ENCODE results near the gene NCAM2. TPM values are rescaled to one million over a fixed set of nuclear protein-coding genes. Genes with fewer than 3 reads are reported as not detected.
A peak's percentile ranks its signal among the peaks of the same experiment; 100 is the strongest.

The NCAM2 gene
- 2.8 TPM for total RNA-seq
- long read RNA-seq, full-length matches to known transcripts, result 1 of 3 reads
- long read RNA-seq, partial matches to known transcripts, result 1 of 3 reads
- long read RNA-seq, other reads (novel, unspliced or antisense), result 1 of 3 reads

DNA sequence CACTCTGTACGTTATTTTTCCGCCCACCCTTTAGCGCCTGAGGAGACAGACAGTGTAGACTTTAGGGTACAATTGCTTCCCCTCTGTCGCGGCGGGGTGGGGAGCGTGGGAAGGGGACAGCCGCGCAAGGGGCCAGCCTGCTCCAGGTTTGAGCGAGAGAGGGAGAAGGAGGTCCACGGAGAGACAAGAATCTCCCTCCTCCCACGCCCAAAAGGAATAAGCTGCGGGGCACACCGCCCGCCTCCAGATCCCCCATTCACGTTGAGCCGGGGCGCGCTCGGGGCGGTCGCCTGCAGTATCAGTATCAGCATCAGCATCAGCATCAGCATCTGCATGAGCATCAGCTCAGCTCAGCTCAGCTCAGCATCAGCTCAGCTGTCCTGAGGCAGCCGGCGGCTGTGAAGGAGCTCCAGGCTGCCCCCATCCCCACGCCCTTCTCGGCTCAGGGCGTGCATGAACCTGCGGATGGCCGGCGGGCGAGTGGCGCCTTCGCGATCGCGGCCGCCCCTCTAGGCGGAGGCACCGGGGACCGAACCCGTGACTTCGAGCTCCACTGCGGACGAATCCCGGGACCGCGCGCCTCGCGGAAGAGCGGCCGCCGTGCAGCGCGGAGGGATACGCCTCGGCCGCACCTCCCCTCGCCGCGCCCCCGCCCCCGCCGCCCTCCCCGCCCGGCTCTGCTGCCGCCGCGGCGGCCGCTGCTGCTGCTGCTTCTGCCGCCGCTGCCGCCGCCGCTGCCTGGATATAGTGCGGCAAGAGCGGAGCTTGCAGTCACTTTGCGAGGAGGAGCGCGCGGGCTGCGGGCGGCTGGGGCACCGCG lies at the start of gene NCAM2:
TSS of gene NCAM2 (plus strand) at position 774 of the 820 bp plus-strand sequence.
- DNase-seq (ENCODE audit: low spot score), result peak; percentile 80
- intact Hi-C loops (cut with DNase I), result loop anchor here (5.0 to 10.0 kb wide), 2 partner anchors 104 to 927 kb away; no protein-coding TSS in a partner anchor

DNA sequence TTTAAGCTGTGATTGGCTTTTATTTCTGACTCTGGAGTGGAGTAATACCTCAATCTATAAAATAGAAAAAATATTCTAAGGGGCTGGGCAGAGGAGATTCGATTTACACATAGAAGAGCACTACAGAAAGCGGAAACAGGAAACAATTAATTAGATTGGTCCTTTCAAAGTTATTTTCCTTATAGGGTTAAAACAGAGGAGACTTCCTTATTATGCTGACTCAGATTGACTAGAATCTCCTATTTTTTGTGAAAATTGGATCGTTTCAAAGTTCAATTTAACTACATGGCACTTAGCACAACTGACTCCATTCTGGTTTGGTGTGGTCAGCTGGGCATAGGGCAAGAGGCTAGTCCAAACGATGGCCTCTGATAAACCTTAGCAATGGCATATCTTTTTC lies 48.3 kb upstream of the NCAM2 start:
- no peak for DNase-seq (ENCODE audit: low spot score)
- intact Hi-C loops (cut with DNase I), result no loop called here

DNA sequence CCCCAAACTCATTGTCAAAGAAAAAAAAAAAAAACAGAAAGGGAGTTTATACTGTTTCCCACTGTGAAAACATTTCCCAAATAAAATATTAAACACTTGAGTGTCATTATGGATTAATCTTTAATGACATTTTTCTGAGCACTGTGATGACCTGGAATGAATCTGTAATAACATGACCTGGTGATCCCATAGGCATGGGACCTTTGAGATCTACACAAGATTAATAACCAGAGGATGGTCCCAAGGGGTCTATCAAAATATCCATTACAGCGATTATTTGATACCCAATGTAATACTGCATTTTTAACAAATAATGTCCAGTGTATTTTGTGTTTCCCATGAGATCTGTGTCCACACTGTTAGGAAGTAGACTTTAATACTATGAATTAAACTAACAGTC lies 32.4 kb upstream of the NCAM2 start:
- no peak for DNase-seq (ENCODE audit: low spot score)
- intact Hi-C loops (cut with DNase I), result no loop called here

DNA sequence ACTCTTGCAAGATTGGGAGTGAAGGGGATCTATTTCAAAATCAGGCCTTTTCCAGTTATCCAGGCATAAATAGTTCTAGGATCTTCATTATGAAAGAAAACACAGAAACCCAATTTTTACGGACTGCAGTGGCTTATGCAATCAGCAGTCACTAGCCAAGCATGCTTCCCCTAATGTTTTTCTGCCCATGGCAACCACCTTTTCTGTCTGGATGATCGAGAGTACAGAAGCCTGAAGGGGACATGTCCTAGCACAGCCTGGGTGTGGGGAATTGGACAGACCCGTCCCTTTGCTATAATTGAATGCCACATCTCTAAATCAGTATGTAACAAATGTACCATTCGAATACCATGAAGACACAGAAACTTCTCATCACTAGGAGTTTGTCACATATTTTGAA lies 29.8 kb upstream of the NCAM2 start:
- no peak for DNase-seq (ENCODE audit: low spot score)
- intact Hi-C loops (cut with DNase I), result no loop called here

DNA sequence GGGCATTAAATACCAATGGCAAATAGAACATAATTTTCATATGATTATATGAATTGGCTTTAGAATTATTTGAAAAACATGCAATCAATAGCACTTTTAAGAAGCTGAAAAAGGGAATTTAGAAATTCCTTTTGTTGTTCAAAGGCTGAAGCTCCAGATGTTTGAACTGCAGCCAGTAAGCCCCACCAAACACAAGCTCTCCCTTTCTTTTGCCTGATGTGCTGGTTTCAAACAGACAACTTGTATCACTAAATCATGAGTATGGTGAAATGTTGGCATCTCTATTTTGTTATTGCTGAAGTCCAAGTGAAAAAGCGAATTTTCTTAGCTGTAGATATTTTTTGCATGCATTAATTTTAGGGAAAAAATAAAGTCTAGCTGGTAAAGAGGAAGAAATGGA lies 27.5 kb upstream of the NCAM2 start:
- intact Hi-C loops (cut with DNase I), result no loop called here
- no peak for DNase-seq (ENCODE audit: low spot score)

DNA sequence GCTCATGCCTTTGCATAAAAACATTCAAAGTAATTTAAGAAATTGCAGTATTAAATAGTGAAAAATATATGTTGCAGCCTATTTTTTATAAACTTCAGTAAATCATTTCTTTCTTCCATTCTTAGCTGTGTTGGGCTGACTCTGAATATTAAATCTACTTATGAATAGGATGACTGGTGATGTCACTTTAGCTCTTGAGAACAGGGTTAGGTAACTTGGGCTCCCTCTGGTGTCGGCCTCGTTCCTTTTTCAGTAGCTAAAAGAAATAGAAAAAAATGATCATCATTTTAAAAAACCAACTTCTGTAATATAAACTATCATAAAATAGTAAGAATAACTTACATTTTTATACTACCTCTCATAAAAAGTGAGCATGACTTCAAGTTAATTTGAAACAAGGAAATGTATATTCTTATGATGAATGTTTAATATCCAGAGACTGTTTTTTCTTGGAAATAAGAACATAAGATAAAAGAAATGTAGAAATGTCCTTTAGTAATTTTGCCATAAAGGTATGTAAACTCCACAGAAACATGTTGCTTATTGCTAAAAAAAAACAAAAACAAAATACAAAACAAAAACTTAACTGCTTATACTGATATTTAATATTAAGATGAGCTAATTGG lies 26.8 kb upstream of the NCAM2 start:
- DNase-seq (ENCODE audit: low spot score), result no peak

DNA sequence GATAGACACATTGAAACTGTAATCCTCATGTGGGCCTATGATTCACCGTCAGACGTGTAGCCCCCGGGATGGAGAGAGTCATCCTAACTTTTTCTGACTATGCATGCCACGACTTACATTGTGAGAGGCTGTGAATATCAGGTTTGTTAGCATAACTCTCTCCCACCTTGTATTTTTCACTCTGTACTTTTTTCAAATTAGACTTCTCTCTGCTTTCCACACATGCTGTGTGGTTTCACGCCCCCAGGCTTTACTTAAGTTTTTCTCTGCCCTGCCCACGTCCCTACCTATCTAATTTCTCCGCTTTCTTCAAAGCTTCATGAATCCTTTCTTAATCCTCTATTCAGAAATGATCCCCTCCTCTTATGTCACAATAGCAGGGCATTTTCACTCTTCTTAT lies 3.4 kb upstream of the NCAM2 start:
- no peak for DNase-seq (ENCODE audit: low spot score)
- intact Hi-C loops (cut with DNase I), result loop anchor here (5.0 to 10.0 kb wide), 2 partner anchors 108 to 930 kb away; no protein-coding TSS in a partner anchor

More for the DNA sequence above, 26.8 kb upstream of the NCAM2 start:
- intact Hi-C loops (cut with DNase I), result no loop called here

DNA sequence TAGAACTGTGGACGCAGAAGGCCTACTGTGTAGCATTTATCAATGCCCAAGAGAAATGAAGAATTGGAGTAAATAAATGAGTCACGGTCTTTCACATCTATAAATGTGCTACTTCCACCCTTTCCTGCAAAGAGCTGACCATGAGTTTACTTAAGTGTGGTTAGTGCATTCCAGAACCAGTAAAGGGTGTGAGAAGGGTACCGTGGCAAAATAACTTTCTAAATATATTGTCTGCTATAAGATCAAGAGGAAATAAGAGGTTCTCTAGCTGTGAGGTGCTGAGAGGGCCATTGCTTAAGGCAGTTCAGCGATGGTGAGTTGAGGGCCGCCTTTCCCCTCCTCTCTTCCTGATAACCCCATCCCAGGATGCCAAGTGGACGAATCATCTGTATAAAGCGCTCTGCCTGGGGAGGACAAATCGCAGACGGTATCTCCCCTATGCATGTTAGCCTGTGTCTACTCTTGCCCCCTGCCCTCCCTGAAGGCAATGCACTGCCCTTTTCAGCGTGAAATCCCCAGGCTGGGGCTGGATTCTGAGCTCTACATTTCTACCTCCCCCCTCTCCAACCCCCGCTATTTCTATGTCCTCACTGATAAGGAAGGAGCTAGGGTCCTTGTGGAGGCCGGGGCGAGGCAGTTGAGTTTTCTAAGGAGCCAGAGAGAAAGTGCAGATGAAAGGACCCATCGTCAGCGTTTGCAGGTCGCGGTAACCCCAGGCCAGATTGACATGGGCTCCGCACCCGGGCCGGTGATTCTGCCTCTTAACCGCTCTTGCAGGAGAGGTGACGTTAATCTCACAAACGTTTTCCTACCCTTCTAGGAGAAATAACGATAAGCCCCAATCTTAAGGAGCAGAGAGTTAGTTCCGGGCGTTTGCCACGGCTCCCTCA lies 1.5 kb upstream of the NCAM2 start:
- intact Hi-C loops (cut with DNase I), result loop anchor here (5.0 to 10.0 kb wide), 2 partner anchors 106 to 928 kb away; no protein-coding TSS in a partner anchor
- DNase-seq (ENCODE audit: low spot score), result no peak

DNA sequence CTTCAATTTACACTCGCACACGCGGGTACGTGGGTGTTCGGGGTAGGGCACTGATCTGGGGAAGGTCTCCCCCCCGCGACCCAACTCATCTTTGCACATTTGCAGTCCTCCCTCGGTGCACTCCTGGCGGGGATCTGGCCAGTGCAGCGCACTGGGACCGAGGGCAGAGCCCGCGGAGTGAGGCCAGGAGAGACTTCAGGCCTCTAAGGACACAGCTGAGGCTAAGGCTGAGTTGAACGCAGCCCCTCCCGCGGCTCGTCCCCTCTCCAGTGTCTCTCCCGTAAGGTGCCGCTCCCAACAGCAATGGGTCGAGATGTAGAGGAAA lies 936 bp upstream of the NCAM2 start:
- no peak for DNase-seq (ENCODE audit: low spot score)
- intact Hi-C loops (cut with DNase I), result loop anchor here (5.0 to 10.0 kb wide), 2 partner anchors 105 to 928 kb away; no protein-coding TSS in a partner anchor

DNA sequence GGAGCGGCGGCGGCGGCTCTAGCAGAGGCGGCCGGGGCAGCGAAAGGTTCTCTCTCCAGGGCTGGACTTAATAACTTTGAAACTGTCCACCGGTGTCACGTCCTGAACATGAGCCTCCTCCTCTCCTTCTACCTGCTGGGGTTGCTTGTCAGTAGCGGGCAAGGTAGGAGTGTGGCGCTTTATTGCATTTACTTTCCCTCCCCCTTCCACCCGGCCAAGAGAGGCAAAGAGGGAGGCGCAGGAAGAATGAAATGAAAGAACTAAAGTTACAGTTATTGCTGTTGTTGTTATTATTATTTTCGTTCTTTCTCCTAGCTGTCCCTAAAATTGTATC lies 214 bp downstream of the NCAM2 start:
- intact Hi-C loops (cut with DNase I), result loop anchor here (5.0 to 10.0 kb wide), 2 partner anchors 104 to 926 kb away; no protein-coding TSS in a partner anchor
- DNase-seq (ENCODE audit: low spot score), result no peak

DNA sequence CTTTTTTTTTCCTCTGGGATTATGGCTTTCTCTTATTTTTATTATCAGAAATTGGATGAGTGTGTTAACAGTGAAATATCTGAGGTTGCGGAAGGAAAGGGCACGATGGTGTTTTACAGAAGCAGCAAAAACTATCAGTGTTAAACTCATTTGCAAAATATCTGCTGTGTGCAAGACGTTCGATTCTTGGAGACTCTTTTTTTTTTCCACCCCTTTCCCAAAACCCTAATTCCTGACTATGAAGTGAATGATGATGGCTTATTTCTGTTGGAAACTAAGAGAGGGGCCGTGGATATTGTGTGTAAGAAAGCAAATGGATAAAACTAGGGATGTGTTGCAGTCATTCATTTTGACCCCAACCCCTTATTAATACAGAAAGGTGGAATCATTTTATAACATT lies 677 bp downstream of the NCAM2 start:
- no peak for DNase-seq (ENCODE audit: low spot score)
- intact Hi-C loops (cut with DNase I), result loop anchor here (5.0 to 10.0 kb wide), 2 partner anchors 103 to 926 kb away; no protein-coding TSS in a partner anchor

DNA sequence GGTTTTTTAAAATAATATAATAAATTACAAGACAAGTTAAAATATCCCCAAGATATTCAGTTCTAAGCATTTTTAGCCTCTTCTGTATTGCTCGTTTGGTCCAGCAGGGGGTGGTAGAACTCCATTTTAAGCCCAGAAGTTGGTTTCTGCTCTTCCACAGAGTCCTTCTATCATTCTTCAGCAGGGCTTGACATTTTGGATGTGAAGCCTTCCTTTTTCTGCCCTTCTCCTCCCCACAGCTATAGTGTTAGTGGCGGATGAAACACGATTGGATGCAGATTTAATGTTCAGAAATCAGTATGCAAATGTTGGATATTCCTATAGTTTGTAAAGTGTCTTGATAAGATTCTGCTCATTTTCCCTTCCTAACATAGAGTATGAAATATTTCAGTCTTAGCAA lies 1.4 kb downstream of the NCAM2 start:
- DNase-seq (ENCODE audit: low spot score), result no peak
- intact Hi-C loops (cut with DNase I), result loop anchor here (5.0 to 10.0 kb wide), 2 partner anchors 103 to 925 kb away; no protein-coding TSS in a partner anchor

DNA sequence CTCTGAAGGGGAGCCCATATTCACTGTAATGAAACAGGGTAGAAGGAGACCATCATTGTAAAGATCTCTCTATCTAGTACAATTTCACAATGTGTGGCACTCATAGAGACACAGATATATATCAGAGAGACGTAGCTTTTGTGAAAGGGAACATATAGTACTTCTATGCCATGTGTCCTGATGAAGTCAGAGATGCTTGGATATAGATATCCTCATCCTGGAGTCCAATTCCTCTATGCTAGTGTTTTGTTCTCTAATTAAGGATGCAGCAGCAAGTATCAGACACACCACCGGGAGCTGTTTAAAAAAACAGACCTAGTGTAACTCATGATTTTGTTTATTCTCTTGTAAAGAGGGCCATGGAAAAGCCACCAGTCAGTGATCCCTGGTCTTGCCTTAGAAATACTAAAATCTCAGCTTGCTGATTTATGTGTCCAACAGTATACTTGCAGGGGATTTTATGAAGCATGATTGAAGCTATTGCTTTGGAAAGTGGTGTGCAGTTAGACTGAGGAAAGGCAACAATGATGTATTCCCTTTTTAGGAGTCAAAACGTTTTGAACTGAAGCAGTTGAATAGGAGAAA lies 2.5 kb downstream of the NCAM2 start:
- intact Hi-C loops (cut with DNase I), result no loop called here

DNA sequence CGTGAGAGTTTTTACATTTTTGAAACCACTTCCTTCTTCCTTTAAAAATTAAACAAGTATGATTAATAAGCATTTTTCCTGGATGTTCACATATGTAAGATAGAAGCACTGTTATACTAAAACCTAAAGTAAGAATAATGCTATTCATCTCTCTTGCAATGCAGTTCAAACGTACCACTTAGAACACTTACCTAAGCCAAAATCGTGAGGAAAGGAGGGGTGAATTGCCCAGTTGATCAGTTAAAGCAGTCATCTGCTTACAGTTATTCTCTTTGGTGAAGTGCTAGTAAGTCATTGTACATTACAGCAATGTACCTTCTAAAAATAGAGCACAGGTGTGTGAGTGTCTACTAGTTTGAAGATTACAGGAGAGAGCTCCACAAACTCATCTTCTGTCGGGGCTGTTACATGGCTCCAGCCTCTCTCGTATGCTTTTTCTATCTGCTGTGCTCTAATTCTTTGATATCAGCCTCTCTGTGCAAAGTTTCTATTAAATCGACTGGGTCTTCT lies 3.4 kb downstream of the NCAM2 start:
- intact Hi-C loops (cut with DNase I), result no loop called here
- DNase-seq (ENCODE audit: low spot score), result no peak

More for the DNA sequence above, 2.5 kb downstream of the NCAM2 start:
- no peak for DNase-seq (ENCODE audit: low spot score)

DNA sequence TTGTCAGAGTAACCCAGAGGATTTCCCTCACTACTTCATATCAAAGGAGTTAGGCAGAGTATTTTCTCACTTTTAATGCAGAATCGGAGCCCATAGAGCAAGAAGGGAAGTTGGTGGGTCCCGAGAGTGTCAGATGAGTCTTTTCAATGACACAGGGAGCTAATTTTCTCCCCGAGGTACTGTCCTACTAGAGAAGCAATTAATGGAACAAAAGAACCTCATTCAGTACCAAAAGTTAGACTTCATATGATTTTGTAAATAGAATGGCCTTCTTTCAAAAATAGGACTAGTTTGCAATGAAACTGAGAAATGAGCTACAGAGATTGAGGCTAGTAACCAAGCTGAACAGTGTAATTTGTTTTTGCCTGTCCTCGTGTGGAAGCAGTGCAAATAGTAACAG lies 3.9 kb downstream of the NCAM2 start:
- DNase-seq (ENCODE audit: low spot score), result no peak
- intact Hi-C loops (cut with DNase I), result no loop called here

DNA sequence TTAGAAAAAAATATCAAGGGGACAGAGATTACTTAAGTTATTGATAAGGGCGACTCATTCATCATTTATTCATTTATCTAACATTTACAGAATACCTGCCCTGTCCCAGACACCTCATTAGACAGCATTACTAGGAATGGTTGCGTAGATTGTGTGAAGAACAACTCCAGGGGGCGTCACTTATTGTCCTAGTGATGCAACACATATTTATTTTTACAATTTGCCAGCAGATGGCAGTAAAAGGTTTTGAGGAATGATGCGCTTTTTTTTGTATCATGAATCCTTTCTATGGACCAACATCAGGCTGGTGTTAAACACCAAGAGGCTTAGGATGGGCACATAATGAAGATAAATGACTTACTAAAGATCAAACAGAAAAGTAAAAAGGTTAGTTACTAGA lies 5.5 kb downstream of the NCAM2 start:
- intact Hi-C loops (cut with DNase I), result no loop called here
- DNase-seq (ENCODE audit: low spot score), result no peak

DNA sequence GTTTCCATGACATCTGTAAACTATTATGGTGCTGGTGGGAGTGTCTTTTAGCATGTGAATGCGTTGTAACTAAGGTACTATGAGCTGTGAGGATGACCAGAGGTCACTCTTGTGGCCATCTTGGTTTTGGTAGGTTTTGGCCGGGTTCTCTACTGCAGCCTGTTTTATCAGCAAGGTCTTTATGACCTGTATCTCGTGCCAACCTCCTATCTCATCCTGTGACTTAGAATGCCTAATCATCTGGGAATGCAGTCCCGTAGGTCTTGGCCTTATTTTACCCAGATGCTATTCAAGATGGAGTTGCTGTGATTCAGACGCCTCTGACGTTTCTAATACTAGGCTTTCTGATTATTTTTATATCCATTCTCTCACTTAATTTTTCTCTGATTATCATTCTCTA lies 9.4 kb downstream of the NCAM2 start:
- intact Hi-C loops (cut with DNase I), result no loop called here

DNA sequence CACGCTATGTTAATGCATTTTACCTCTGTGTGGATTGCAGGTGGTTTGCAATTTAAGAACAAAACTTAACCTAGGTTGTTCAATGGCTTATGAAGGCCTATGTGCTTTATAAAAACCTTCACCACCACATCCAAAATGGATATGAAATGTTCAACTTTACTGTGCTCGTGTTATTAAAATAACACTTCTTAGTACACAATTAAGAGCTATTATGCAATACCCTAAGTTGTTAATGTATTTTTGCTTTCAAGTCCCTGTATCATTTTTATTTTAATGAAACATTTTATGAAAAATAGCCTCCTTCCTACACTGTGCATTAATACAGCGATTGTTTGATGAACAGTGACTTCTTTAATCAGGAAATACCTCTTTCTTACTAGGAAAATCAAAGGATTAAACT lies 12.0 kb downstream of the NCAM2 start:
- intact Hi-C loops (cut with DNase I), result no loop called here
- no peak for DNase-seq (ENCODE audit: low spot score)

More for the DNA sequence above, 9.4 kb downstream of the NCAM2 start:
- DNase-seq (ENCODE audit: low spot score), result no peak

DNA sequence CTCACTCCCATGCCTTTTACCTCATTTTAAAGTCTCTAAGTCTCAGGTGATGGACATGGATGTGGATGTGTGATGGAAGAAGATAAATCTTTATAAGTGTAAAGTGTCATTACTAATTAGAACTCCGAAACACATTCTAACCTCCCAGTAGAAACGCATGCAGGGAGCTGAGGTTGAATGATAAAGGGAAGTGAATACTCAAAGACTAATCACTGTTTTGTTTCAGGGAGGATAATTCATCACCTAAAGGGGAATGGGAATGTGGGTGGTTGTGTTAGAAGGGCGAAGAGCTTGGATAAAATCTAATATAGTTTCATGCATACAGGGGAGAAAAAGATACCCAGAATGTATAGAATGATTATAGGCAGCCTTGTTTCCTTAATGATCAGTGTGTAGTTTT lies 12.5 kb downstream of the NCAM2 start:
- DNase-seq (ENCODE audit: low spot score), result no peak
- intact Hi-C loops (cut with DNase I), result no loop called here

Data from cardiac septum (tissue), 1 donor.